ENCODE measurements around the gene MTHFD2.

Gene MTHFD2

DNA sequence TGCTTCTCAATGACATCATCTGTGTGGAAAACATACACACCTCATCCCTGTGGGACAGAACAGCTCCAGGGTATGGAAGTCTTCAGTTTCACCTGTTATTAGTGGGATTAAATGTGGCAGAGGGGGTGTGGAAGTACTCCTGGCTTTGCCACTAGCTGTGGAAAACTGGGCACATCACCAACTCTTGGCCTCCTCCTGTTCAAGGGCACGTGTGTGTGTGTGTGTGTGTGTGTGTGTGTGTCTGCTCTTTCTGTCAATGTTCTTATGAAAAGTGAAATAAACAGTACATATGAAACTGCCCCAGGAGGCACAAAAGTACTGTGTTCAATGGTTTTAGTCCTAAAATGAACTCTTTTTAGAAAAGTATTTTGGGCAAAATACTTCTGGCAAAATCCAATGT is 65.9 kb downstream of the MTHFD2 start:
- Histone ChIP-seq H3K4me3 (ENCODE audit: low read depth, low read length, poor library complexity, severe bottlenecking) (no peak overlapping the region), H2AFZ (ENCODE audit: low read length) (no peak overlapping the region), H3F3A (ENCODE audit: insufficient read depth, low read length) (no peaks in the 10 kb centered on the region), H3K79me2 (ENCODE audit: insufficient read depth, low read length) (no peaks in the 10 kb centered on the region), H3K9me2 (ENCODE audit: low read depth, low read length) (no peaks in the 10 kb centered on the region), H4K20me1 (ENCODE audit: insufficient read depth, low read length) (no peaks in the 10 kb centered on the region), H3K27ac (ENCODE audit: low read depth, low read length, poor library complexity, severe bottlenecking) (no peak overlapping the region), H3K4me1 (ENCODE audit: insufficient read depth, low read length, severe bottlenecking) (peaks cover 3% of the 10 kb centered on the region), H3K27me3 (ENCODE audit: insufficient read depth, low read length) (0 out of 2 replicates have a peak, but pooled peaks cover 6% of the 10 kb centered on the region), H3K36me3 (ENCODE audit: insufficient read depth, low read length) (no peaks in the 10 kb centered on the region), H3K4me2 (ENCODE audit: low read length) (no peak overlapping the region), H3K9me3 (ENCODE audit: low read length) (no peaks in the 10 kb centered on the region), H3K9ac (ENCODE audit: low read length) (no peak overlapping the region)
- no peak for TF ChIP-seq EZH2 (IDR thresholded peaks at IDR 0.05; ENCODE audit: borderline replicate concordance, low read length)
- TF ChIP-seq, protein P1, sequence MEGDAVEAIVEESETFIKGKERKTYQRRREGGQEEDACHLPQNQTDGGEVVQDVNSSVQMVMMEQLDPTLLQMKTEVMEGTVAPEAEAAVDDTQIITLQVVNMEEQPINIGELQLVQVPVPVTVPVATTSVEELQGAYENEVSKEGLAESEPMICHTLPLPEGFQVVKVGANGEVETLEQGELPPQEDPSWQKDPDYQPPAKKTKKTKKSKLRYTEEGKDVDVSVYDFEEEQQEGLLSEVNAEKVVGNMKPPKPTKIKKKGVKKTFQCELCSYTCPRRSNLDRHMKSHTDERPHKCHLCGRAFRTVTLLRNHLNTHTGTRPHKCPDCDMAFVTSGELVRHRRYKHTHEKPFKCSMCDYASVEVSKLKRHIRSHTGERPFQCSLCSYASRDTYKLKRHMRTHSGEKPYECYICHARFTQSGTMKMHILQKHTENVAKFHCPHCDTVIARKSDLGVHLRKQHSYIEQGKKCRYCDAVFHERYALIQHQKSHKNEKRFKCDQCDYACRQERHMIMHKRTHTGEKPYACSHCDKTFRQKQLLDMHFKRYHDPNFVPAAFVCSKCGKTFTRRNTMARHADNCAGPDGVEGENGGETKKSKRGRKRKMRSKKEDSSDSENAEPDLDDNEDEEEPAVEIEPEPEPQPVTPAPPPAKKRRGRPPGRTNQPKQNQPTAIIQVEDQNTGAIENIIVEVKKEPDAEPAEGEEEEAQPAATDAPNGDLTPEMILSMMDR (IDR thresholded peaks at IDR 0.05; ENCODE audit: low read length), result no peak

DNA sequence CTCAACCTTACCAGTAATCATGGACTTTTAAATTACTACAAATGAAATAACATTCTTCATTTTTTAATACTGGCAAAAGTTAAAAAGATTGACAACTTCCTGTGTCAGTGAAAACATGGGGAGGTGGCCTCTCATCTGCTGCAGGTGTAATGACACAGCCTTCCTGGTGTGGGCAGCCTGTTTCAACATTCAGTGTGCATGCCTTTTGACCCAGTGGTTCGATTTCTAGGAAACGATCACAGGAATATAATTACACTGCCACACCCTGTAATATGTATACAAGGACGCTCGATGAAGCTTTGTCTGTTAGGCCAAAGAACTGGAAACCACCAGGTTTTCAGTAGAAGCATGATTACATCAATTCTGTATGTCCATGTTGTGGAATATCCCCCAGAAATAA is 68.7 kb downstream of the MTHFD2 start:
- no peak for TF ChIP-seq EZH2 (IDR thresholded peaks at IDR 0.05; ENCODE audit: borderline replicate concordance, low read length)
- TF ChIP-seq, protein P1 (IDR thresholded peaks at IDR 0.05; ENCODE audit: low read length), result peak; percentile 65
- Histone ChIP-seq H3K4me1 (ENCODE audit: insufficient read depth, low read length, severe bottlenecking) (peaks cover 3% of the 10 kb centered on the region), H3K9ac (ENCODE audit: low read length) (no peak overlapping the region), H2AFZ (ENCODE audit: low read length) (no peak overlapping the region), H3F3A (ENCODE audit: insufficient read depth, low read length) (no peaks in the 10 kb centered on the region), H3K27ac (ENCODE audit: low read depth, low read length, poor library complexity, severe bottlenecking) (no peak overlapping the region), H3K27me3 (ENCODE audit: insufficient read depth, low read length) (no peaks in the 10 kb centered on the region), H4K20me1 (ENCODE audit: insufficient read depth, low read length) (no peaks in the 10 kb centered on the region), H3K4me3 (ENCODE audit: low read depth, low read length, poor library complexity, severe bottlenecking) (no peak overlapping the region), H3K9me3 (ENCODE audit: low read length) (no peaks in the 10 kb centered on the region), H3K79me2 (ENCODE audit: insufficient read depth, low read length) (no peaks in the 10 kb centered on the region), H3K36me3 (ENCODE audit: insufficient read depth, low read length) (no peaks in the 10 kb centered on the region), H3K9me2 (ENCODE audit: low read depth, low read length) (no peaks in the 10 kb centered on the region), H3K4me2 (ENCODE audit: low read length) (no peak overlapping the region)
